ENCODE data around the gene PYGO2. TPM values are rescaled to one million over a fixed set of nuclear protein-coding genes. Genes with fewer than 3 reads are reported as not detected.
"Not testable (repeated sequence)": the region's sequence is repeated elsewhere in the genome, so short reads cannot be mapped to it uniquely, and the experiment has no call there.

Gene PYGO2
- total RNA-seq, 1 donor from 2014 or later: 44.7 TPM

DNA sequence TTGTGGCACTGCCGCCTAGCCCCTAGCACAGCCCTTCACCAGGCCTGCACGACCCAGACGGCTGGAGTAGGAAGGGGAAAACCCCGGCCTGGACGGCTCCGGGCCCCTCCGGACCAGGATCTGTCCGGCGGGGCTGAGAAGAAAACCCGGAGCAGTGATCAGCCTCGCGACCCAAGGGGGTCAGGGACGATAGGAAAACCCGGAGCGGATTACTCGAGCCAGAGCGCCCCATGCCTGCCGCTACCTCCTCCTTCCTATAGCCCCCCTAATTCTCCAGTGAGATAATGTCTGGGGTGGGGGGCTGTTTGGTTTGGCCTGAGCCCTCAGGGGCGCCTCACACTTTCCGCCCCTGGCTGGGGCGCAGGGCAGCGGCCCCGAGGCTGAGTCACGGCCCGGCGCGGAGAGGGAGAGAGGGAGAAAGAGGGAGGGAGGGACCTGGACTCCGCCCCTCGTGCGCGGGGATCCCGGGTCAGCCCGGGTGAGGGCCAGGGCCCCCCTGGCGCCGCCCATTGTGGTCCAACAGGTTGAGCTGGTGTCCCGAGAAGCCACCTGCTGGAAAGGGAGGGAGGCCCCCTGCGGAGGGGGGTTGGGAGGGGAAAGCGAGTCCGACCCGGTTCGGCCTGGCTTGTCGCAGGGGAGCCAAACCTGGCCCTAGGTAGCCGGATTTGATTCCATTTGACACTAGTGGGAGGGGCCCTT is 39.3 kb upstream of the PYGO2 start:
- intact Hi-C loops (cut with micrococcal nuclease): loop anchor here (1.0 to 5.0 kb wide), 4 partner anchors 18 to 1501 kb away; partner anchors contain the start of genes FLAD1 and MEF2D

GRCh38 chr1:155000411-155000725 is 38.8 kb upstream of the PYGO2 start:
- intact Hi-C loops (cut with micrococcal nuclease): loop anchor here (5.0 kb wide), 1 partner anchor 1502 kb away; the partner anchor contains the start of gene MEF2D

DNA sequence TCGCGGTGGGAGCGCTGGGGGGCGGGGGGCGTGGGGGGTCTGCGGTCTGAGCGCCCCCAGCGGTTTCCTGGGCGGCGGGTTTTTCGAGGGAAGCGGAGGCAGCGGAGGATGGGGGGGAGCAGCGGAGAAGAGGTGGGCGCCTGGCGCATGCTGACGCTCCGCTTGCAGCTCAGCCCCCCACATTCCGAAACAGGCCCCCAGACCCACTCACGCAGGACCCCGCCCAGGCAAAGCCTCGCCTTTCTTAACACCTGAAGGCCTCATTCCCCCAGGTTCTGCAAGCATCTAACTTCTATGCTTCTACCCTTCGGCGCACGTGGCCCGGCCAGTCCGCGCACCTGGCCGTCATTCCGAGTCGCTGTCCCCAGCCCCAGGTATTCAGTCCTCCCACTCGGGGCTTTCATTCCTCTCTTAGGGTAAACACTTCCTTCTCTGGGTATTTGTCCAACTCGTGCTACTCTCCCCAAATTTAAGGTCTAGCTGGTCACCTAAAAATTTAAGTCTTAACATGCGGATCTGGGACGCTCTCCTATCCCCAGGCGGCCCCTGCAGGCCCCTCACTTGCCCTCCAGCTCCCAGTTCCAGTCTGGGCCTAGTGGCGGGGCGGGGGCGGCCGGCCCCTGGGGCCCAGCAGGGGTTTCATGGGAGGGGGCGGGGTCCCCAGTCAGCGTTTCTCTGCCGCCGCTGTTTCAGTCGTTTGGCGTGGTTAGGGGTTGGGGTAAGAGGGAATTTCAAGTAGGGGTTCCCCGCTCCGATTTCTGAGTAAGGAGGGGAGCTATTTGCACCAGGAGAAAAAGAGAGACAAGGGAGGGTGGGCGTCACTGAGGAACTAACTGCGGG is 38.2 kb upstream of the PYGO2 start:
- intact Hi-C loops (cut with micrococcal nuclease): loop anchor here (1.0 to 5.0 kb wide), 3 partner anchors 18 to 1503 kb away; partner anchors contain the start of genes ADAM15 and MEF2D

GRCh38 chr1:154998818-154999570 is 37.4 kb upstream of the PYGO2 start:
- intact Hi-C loops (cut with micrococcal nuclease): loop anchor here (1.0 to 2.0 kb wide), 2 partner anchors 18 to 52 kb away; partner anchors contain the start of gene ADAM15

DNA sequence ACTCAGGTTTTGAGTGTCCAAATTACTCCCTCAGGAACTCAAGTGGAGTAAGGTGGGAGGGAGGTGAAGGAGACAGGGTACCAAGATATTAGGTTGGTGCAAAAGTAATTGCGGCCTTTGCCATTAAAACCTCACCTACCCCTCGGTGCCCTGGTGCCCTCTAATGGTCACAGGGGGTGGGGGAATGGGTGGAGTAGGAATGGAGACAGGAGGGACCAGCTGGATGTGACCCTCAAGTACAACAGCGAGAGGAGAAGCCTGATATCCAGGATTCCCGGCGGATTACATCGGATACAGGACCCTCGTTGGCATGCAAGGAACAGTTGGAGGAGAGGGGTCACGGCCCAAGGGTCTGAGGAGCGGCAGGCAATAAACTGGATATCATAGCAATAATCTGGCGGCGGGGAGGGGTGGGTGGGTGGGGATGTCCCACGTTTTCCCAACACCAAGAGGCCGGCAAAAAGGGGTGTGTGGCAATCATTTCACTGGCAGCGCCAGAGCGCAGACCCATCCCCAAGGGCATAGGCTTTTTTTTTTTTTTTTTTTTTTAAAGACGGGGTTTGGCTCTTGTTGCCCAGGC is 36.7 kb upstream of the PYGO2 start:
- intact Hi-C loops (cut with micrococcal nuclease): loop anchor here (2.0 kb wide), 1 partner anchor 53 kb away; the partner anchor contains the start of gene ADAM15

DNA sequence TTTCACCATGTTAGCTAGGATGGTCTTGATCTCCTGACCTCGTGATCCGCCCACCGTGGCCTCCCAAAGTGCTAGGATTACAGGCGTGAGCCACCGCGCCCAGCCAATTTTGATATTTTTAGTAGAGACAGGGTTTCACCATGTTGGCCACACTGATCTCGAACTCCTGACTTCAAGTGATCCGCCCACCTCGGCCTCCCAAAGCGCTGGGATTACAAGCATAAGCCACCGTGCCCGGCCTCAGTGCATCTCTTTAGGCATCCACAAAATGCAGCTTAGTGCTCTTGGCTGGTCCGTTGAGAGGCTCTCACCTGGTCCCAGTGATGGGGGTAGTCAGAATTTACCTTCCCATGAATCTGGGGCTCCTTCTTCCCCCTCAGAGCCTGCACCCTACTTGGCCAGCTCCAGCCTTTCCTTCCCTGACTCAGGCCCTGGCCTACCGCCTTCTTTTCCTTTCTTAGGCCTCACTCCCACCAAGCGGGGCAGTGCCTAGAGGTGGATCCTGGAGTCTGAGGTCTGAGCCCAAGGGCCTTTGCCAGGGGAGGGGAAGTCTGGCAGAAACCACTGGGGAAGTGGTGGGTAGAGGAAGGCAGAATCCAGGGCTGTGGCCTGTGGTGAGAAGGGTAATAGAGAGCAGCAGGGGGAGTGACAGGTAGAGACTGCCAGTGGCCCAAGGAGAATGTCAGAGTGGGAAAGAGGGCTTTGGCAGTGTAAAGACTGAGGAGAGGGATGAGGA is 35.6 kb upstream of the PYGO2 start:
- intact Hi-C loops (cut with micrococcal nuclease): no loop called here

GRCh38 chr1:154995301-154995983 is 33.9 kb upstream of the PYGO2 start:
- intact Hi-C loops (cut with micrococcal nuclease): not testable (repeated sequence)

DNA sequence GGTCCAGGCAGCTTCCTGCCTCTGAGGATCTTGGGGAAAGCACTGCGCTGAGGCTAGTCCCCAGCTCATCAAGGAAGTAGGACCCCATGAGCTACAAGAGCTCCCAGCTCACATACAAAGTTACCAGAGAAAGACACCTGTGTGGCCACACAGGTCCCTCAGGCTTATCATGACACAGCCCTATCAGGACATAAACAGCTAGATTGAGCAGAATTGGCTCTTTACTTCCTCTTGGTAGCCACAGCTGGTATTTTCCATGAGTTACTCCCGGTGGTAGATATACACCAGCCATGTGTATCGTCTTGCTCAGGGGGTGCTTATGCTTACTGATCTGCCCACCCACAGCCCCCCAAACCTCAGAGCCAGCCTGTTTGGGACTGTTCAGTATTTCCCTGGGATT is 33.0 kb upstream of the PYGO2 start:
- intact Hi-C loops (cut with micrococcal nuclease): no loop called here

DNA sequence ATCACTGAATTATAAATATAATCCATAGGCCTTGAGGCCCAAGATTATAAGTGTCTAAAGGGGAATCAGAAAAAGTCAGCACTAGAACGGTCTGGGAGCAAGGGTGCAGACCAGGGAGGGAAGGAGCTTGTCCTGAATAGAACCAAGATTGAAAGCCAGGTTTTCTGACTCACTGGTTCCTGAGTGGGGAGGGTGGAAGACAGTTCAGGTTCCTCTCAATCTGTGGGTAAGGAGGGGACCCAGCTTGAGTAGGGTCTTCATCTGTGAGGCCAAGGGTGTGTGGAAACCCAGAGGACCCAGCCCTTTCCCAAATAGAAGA is 32.6 kb upstream of the PYGO2 start:
- intact Hi-C loops (cut with micrococcal nuclease): no loop called here

DNA sequence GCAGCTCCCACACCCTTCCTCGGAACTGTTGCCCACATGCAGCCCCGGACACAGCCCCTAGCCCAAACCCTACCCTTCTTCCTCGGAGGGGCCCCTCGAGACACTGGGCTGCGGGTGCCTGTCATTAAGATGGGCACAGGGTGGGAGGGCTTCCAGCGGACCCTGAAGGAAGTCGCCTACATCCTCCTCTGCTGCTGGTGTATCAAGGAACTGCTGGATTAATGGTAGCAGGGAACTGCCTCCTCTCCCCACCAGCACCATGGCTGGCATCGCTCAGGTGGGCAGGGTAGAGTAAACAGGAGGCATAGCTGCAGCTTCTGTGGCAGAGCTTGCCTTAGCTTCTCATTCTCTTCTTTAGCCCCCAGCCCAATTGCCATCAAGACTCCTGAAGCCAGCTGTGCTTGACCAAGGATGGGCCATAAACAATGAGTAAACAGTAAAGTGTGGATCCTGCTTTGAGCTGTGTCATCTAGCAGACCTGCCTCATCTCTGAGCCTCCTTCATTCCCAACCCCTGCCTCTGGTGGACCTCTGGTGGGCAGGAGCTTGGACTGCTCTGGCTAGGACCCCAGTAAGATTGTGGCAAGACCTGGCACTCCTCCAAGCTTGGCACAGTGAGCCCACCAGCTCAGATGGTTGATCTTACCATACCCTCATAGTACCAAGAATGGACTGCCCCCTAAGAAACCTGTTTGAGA is 32.1 kb upstream of the PYGO2 start, which contains the start of gene LENEP:
Gene LENEP, plus strand, starts transcription at position 15 of the 697 bp plus-strand sequence. Its CDS starts 22 bp downstream, at position 37.
- intact Hi-C loops (cut with micrococcal nuclease): no loop called here

GRCh38 chr1:154992721-154993571 is 31.4 kb upstream of the PYGO2 start:
- intact Hi-C loops (cut with micrococcal nuclease): no loop called here

DNA sequence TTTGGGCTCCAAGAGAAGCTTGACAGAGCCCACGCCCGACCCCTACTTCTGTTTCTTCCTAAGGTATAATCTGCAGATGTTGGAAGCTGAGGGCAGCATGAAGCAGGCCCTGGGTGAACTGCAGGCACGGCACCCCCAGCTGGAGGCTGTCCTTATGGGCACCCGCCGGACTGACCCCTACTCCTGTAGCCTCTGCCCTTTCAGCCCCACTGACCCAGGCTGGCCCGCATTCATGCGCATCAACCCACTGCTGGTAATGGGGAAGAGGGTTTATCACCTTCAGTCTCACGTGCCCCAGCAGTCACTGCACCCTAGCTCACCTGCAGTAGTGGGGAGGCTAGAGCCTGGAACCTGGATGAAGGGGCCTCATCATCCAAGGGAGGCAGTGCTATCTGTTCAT is 28.7 kb upstream of the PYGO2 start:
- intact Hi-C loops (cut with micrococcal nuclease): no loop called here

GRCh38 chr1:154989195-154989860 is 27.7 kb upstream of the PYGO2 start:
- intact Hi-C loops (cut with micrococcal nuclease): no loop called here

DNA sequence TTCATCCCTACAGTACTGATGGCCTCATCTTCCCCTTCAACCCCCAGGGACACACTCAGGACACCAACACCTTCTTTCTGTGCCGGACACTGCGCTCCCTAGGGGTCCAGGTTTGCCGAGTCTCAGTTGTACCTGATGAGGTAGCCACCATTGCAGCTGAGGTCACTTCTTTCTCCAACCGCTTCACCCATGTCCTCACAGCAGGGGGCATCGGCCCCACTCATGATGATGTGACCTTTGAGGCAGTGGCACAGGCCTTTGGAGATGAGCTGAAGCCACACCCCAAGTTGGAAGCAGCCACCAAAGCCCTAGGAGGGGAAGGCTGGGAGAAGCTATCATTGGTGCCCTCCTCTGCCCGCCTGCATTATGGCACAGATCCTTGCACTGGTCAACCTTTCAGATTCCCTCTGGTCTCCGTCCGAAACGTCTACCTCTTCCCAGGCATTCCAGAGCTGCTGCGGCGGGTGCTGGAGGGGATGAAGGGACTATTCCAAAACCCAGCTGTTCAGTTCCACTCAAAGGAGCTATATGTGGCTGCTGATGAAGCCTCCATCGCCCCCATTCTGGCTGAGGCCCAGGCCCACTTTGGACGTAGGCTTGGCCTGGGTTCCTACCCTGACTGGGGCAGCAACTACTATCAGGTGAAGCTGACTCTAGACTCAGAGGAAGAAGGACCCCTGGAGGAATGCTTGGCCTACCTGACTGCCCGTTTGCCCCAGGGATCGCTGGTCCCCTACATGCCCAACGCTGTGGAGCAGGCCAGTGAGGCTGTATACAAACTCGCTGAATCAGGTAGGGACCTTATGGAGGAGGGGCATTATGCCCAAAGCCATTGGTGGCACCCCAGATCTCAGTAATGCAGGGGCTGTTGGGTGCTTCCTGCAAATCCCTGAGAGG is 26.7 kb upstream of the PYGO2 start:
- intact Hi-C loops (cut with micrococcal nuclease): no loop called here

DNA sequence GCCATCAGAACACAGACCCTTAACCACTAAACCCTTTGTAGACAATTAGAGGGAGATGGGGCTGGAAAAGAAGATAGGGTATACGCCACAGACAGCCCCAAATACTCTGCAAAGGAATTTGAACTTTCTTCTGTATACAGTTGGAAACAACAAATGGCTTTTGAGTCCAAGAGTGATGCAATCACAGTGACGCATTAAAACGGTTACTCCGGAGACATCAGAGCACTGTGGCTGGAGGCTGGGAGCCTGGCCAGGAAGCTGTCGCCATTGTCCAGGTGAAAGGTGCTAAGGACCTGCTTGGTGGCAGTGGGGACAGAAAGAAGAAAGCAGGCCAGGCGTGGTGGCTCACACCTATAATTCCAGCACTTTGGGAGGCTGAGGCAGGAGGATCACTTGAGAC is 25.7 kb upstream of the PYGO2 start:
- intact Hi-C loops (cut with micrococcal nuclease): no loop called here

- intact Hi-C loops (cut with micrococcal nuclease): not testable (repeated sequence)
These were observed 25.2 kb upstream of the PYGO2 start for GRCh38 chr1:154986736-154987135.
